ENCODE data around the gene BRSK2. TPM values are rescaled to one million over a fixed set of nuclear protein-coding genes. Genes with fewer than 3 reads are reported as not detected.

The BRSK2 gene
- total RNA-seq, 1 donor from 2014 or later = 13.8 TPM

DNA sequence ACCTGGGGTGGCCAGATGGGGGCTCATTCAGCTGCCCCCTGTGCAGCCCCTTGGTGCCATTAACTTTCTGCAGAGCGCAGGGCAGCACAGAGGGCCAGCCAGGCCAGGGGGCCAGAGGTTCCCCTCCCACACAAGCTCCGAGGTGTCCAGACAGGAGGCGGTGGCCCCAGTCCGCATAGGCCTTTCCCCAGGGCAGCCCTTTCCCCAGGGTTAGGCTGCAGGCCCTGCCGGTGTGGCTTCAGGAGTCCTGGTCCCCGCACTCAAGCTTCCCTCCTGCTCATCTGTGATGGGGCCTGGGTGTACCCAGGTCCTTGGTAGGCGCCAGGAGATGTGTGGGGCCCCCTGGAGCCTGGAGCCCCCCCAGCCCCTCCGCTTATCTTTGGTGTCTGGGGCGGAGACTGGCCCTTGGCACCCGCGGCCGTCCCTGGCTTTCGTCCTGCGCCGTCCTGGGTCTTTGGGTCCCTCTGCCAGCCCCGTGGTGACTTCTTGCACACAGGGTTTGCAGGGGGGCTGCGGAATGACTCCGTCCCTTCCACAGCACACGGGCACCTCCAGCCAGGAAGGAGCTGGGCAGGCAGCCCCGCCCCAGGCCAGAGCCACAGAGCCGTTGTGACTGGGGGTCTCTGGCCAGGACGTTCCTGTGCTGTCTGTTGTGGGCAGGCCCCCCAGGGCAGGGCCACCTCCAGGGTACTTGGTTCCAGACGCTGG lies 8.9 kb downstream of the BRSK2 start:
- Mint-ChIP-seq H3K36me3 (no peaks in the 10 kb centered on the region), H3K4me1 (ENCODE audit: unreplicated experiment) (no peaks in the 10 kb centered on the region), H3K27ac (no peak overlapping the region), H3K9me3 (no peaks in the 10 kb centered on the region), H3K4me3 (no peak overlapping the region), H3K27me3 (no peaks in the 10 kb centered on the region)
- no peak for DNase-seq (ENCODE audit: extremely low spot score, unreplicated experiment)
- TF ChIP-seq, protein P1, sequence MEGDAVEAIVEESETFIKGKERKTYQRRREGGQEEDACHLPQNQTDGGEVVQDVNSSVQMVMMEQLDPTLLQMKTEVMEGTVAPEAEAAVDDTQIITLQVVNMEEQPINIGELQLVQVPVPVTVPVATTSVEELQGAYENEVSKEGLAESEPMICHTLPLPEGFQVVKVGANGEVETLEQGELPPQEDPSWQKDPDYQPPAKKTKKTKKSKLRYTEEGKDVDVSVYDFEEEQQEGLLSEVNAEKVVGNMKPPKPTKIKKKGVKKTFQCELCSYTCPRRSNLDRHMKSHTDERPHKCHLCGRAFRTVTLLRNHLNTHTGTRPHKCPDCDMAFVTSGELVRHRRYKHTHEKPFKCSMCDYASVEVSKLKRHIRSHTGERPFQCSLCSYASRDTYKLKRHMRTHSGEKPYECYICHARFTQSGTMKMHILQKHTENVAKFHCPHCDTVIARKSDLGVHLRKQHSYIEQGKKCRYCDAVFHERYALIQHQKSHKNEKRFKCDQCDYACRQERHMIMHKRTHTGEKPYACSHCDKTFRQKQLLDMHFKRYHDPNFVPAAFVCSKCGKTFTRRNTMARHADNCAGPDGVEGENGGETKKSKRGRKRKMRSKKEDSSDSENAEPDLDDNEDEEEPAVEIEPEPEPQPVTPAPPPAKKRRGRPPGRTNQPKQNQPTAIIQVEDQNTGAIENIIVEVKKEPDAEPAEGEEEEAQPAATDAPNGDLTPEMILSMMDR (conservative IDR thresholded peaks at IDR 0.05) = no peak

GRCh38 chr11:1399386-1400316 lies 9.9 kb downstream of the BRSK2 start:
- DNase-seq (ENCODE audit: extremely low spot score, unreplicated experiment) = no peak
- H3K36me3 Mint-ChIP-seq = no peaks in the 10 kb centered on the region
- no peak overlapping the region for H3K27ac Mint-ChIP-seq
- H3K4me3 Mint-ChIP-seq = no peak overlapping the region
- no peaks in the 10 kb centered on the region for H3K9me3 Mint-ChIP-seq
- TF ChIP-seq, protein P1 (conservative IDR thresholded peaks at IDR 0.05) = no peak
- no peaks in the 10 kb centered on the region for H3K4me1 Mint-ChIP-seq (ENCODE audit: unreplicated experiment)
- no peaks in the 10 kb centered on the region for H3K27me3 Mint-ChIP-seq

- no peak for DNase-seq (ENCODE audit: extremely low spot score, unreplicated experiment)
- Mint-ChIP-seq H3K27ac (no peak overlapping the region), H3K4me3 (no peak overlapping the region), H3K36me3 (no peaks in the 10 kb centered on the region), H3K27me3 (no peaks in the 10 kb centered on the region), H3K4me1 (ENCODE audit: unreplicated experiment) (no peaks in the 10 kb centered on the region), H3K9me3 (no peaks in the 10 kb centered on the region)
- TF ChIP-seq, protein P1 (conservative IDR thresholded peaks at IDR 0.05) = no peak
Measured at GRCh38 chr11:1400317-1401170, 10.8 kb downstream of the BRSK2 start.

- no peak overlapping the region for H3K4me3 Mint-ChIP-seq
- no peaks in the 10 kb centered on the region for H3K36me3 Mint-ChIP-seq
- H3K9me3 Mint-ChIP-seq = no peaks in the 10 kb centered on the region
- no peaks in the 10 kb centered on the region for H3K4me1 Mint-ChIP-seq (ENCODE audit: unreplicated experiment)
- TF ChIP-seq, protein P1 (conservative IDR thresholded peaks at IDR 0.05) = no peak
- no peaks in the 10 kb centered on the region for H3K27me3 Mint-ChIP-seq
- no peak overlapping the region for H3K27ac Mint-ChIP-seq
- no peak for DNase-seq (ENCODE audit: extremely low spot score, unreplicated experiment)
Measured at GRCh38 chr11:1401171-1401445, 11.4 kb downstream of the BRSK2 start.

GRCh38 chr11:1401656-1402221 lies 12.0 kb downstream of the BRSK2 start:
- Mint-ChIP-seq H3K36me3 (no peaks in the 10 kb centered on the region), H3K27me3 (no peaks in the 10 kb centered on the region), H3K9me3 (no peaks in the 10 kb centered on the region), H3K4me3 (no peak overlapping the region), H3K27ac (no peak overlapping the region), H3K4me1 (ENCODE audit: unreplicated experiment) (no peaks in the 10 kb centered on the region)
- TF ChIP-seq, protein P1 (conservative IDR thresholded peaks at IDR 0.05) = no peak
- peak; percentile 90 for DNase-seq (ENCODE audit: extremely low spot score, unreplicated experiment)

Measured in type B pancreatic cell (in vitro differentiated cells).